Liver (tissue), 9 donors: Measurements from ENCODE around the gene PRKD3. TPM values are rescaled to one million over a fixed set of nuclear protein-coding genes. Genes with fewer than 3 reads are reported as not detected.

Experiments
- DNase-seq: peaks from one replicate; pipeline ENCODE4 v3.0.0-alpha.2; 2017; ENCODE audit warnings: low spot score
- H3K27ac ChIP-seq, 2 donors: one replicate each; pipeline ENCODE4 v1.7.0; 2013; ENCODE audit warnings: inconsistent platforms in 2 of 2, low read length in 2 of 2, control low read depth in 1 of 2, low read depth in 1 of 2, mild to moderate bottlenecking in 1 of 2
- H3K27me3 ChIP-seq, 4 donors: one replicate each; pipeline versions ENCODE4 v1.6.1 to v1.7.0; 2013; ENCODE audit warnings: low read length in 3 of 4, inconsistent platforms in 1 of 4, mild to moderate bottlenecking in 1 of 4, moderate library complexity in 1 of 4; ENCODE audit not compliant: control insufficient read depth in 4 of 4, insufficient read depth in 4 of 4
- H3K36me3 ChIP-seq, 4 donors: one replicate each; pipeline versions ENCODE4 v1.6.1 to v1.7.0; 2013; ENCODE audit warnings: low read length in 3 of 4, mild to moderate bottlenecking in 3 of 4, low read depth in 1 of 4, moderate library complexity in 1 of 4; ENCODE audit not compliant: control insufficient read depth in 4 of 4, insufficient read depth in 3 of 4
- H3K4me1 ChIP-seq, 4 donors: one replicate each; pipeline versions ENCODE4 v1.6.1 to v1.7.0; 2013; ENCODE audit warnings: low read length in 3 of 4, mild to moderate bottlenecking in 3 of 4, moderate library complexity in 1 of 4; ENCODE audit not compliant: control insufficient read depth in 4 of 4, insufficient read depth in 4 of 4
- H3K4me3 ChIP-seq, 3 donors: one replicate each; pipeline versions ENCODE4 v1.6.1 to v1.7.0; 2013; ENCODE audit warnings: low read length in 3 of 3, control low read depth in 1 of 3, low read depth in 1 of 3, mild to moderate bottlenecking in 1 of 3
- H3K9ac ChIP-seq, 2 donors: one replicate each; pipeline ENCODE4 v1.7.0; 2013; ENCODE audit warnings: low read length in 2 of 2, mild to moderate bottlenecking in 2 of 2, moderate library complexity in 2 of 2, control low read depth in 1 of 2, low read depth in 1 of 2
- H3K9me3 ChIP-seq, 4 donors: one replicate each; pipeline versions ENCODE4 v1.6.1 to v1.7.0; 2013; ENCODE audit warnings: low read length in 3 of 4; ENCODE audit not compliant: control insufficient read depth in 4 of 4
- ATF3 ChIP-seq: IDR thresholded peaks from 2 replicates; pipeline ENCODE4 v1.6.1; 2016; ENCODE audit warnings: antibody characterized with exemption
- CTCF ChIP-seq: fragments of 150-350 bp; IDR thresholded peaks from 2 replicates; pipeline ENCODE4 v1.5.1; 2017; ENCODE audit warnings: improper control_type of control experiment, low read depth, low read length; ENCODE audit not compliant: missing input control
- EGR1 ChIP-seq, 2 donors: IDR thresholded peaks; 2 replicates each; pipeline ENCODE4 v1.6.1; 2016 to 2018; ENCODE audit warnings: antibody characterized with exemption in 2 of 2, low read depth in 2 of 2
- FOXA1 ChIP-seq: IDR thresholded peaks from 2 replicates; pipeline ENCODE4 v1.6.1; 2016; ENCODE audit warnings: antibody characterized with exemption
- FOXA2 ChIP-seq: IDR thresholded peaks from 2 replicates; pipeline ENCODE4 v1.6.1; 2016; ENCODE audit warnings: antibody characterized with exemption
- GABPA ChIP-seq, 2 donors: IDR thresholded peaks in 1 of 2; conservative IDR thresholded peaks in 1 of 2; 2 replicates each; pipeline ENCODE4 v1.6.1; 2016; ENCODE audit warnings: antibody characterized with exemption in 2 of 2, mild to moderate bottlenecking in 1 of 2, moderate library complexity in 1 of 2
- HNF4A ChIP-seq, 2 donors: conservative IDR thresholded peaks; 2 replicates each; pipeline ENCODE4 v1.6.1; 2016; ENCODE audit warnings: antibody characterized with exemption in 2 of 2, mild to moderate bottlenecking in 2 of 2
- HNF4G ChIP-seq: IDR thresholded peaks from 2 replicates; pipeline ENCODE4 v1.6.1; 2016; ENCODE audit warnings: antibody characterized with exemption
- MAX ChIP-seq: IDR thresholded peaks from 2 replicates; pipeline ENCODE4 v1.6.1; 2016; ENCODE audit warnings: antibody characterized with exemption
- NR2F2 ChIP-seq: IDR thresholded peaks from 2 replicates; pipeline ENCODE4 v1.6.1; 2016; ENCODE audit warnings: antibody characterized with exemption
- RAD21 ChIP-seq, 2 donors: IDR thresholded peaks; 2 replicates each; pipeline ENCODE4 v1.6.1; 2016; ENCODE audit warnings: antibody characterized with exemption in 2 of 2, mild to moderate bottlenecking in 2 of 2
- REST ChIP-seq: IDR thresholded peaks from 2 replicates; pipeline ENCODE4 v1.6.1; 2016; ENCODE audit warnings: antibody characterized with exemption, mild to moderate bottlenecking
- RXRA ChIP-seq, 2 donors: IDR thresholded peaks; 2 replicates each; pipeline ENCODE4 v1.6.1; 2017 to 2018; ENCODE audit warnings: antibody characterized with exemption in 2 of 2, mild to moderate bottlenecking in 1 of 2
- SP1 ChIP-seq: IDR thresholded peaks from 2 replicates; pipeline ENCODE4 v1.6.1; 2018; ENCODE audit warnings: antibody characterized with exemption, mild to moderate bottlenecking
- YY1 ChIP-seq: IDR thresholded peaks from 2 replicates; pipeline ENCODE4 v1.6.1; 2016; ENCODE audit warnings: antibody characterized with exemption, mild to moderate bottlenecking
- ZBTB33 ChIP-seq: IDR thresholded peaks from 2 replicates; pipeline ENCODE4 v1.6.1; 2016; ENCODE audit warnings: antibody characterized with exemption
- WGBS: extraction: QIAGEN DNeasy Blood & Tissue Kit; methylation state at CpG from one replicate; pipeline ENCODE4 v1.1.7; 2013; 5-methylcytosine and 5-hydroxymethylcytosine counted together
- polyA plus RNA-seq, 2 donors: library from polyadenylated mRNA; stranded (reverse) in 1 of 2; unstranded in 1 of 2; fragments of 200-250 nt in 1 of 2; fragments of >200 nt in 1 of 2; fragmentation: Nextera tagmentation in 1 of 2; extraction: Ambion mirVana in 1 of 2; gene quantifications; one replicate each; pipeline versions ENCODE4 v1.2.1 to v1.2.3, GENCODE V29; 2013 to 2015
- total RNA-seq, 2 donors: library from RNA; depleted of rRNA; stranded (reverse); fragments of >200 nt; gene quantifications; one replicate each; pipeline ENCODE4 v1.2.3, GENCODE V29; 2014
- donor health status: healthy.
- donor health status: healthy.
- donor health status: healthy.
- donor health status: healthy.
- donor health status: healthy.

PRKD3 gene
- total and polyA plus RNA-seq, 4 donors, result 4.4 to 19.7 (median 8.1) TPM

- H3K4me3 ChIP-seq, result no peak overlapping the region
- peaks cover under 1 to 3% (median 1%) of the 10 kb centered on the region in 4 donors for H3K4me1 ChIP-seq
- no peaks in the 10 kb centered on the region for H3K27me3 ChIP-seq
- no peak overlapping the region for H3K27ac ChIP-seq
- 48% methylated on average over 3 of the region's 3 CpGs for WGBS
- H3K9me3 ChIP-seq, result no peaks in the 10 kb centered on the region
- peak; percentile 52 for DNase-seq
- no peak overlapping the region for H3K9ac ChIP-seq
- no peaks in the 10 kb centered on the region for H3K36me3 ChIP-seq
- no peak for TF ChIP-seq SP1
- TF ChIP-seq REST, result no peak
These were observed 25.4 kb upstream of the PRKD3 start for GRCh38 chr2:37350034-37350433.

- 66% methylated on average over 3 of the region's 3 CpGs for WGBS
- Histone ChIP-seq H3K36me3 (no peaks in the 10 kb centered on the region), H3K4me3 (no peak overlapping the region), H3K9me3 (no peaks in the 10 kb centered on the region), H3K27ac (no peak overlapping the region), H3K27me3 (no peaks in the 10 kb centered on the region), H3K9ac (no peak overlapping the region), H3K4me1 (peaks cover 4 to 8% (median 6%) of the 10 kb centered on the region in 4 donors)
- TF ChIP-seq FOXA2 (no peak), MAX (no peak), EGR1 (IDR thresholded peaks at IDR 0.05; ENCODE audit: low read depth in 2 of 2) (no peak), SP1 (no peak), HNF4G (no peak), HNF4A (conservative IDR thresholded peaks at IDR 0.05) (no peak), NR2F2 (no peak), ZBTB33 (no peak), RXRA (IDR thresholded peaks at IDR 0.05) (no peak), GABPA (IDR thresholded peaks at IDR 0.05 in 1 of 2, conservative IDR thresholded peaks at IDR 0.05 in 1 of 2) (no peak), YY1 (no peak), ATF3 (no peak), RAD21 (IDR thresholded peaks at IDR 0.05) (no peak), FOXA1 (no peak), CTCF (no peak), REST (no peak)
- no peak for DNase-seq
These were observed 24.7 kb upstream of the PRKD3 start for GRCh38 chr2:37349231-37349860.
